H1 (cell line): Measurements from ENCODE around the gene MCHR2.

Source experiments
- CHD2 ChIP-seq: IDR thresholded peaks from 2 replicates; pipeline ENCODE4 v1.6.1; 2012; ENCODE audit warnings: low read length, improper control_type of control experiment
- CTCF ChIP-seq, 3 experiments: IDR thresholded peaks; 1 replicate in 2 of 3; 2 replicates in 1 of 3; pipeline versions ENCODE4 v1.5.1 to v1.6.1; 2011; ENCODE audit warnings: low read length in 3 of 3, mild to moderate bottlenecking in 3 of 3, inconsistent platforms in 2 of 3, low read depth in 1 of 3, moderate library complexity in 1 of 3; ENCODE audit not compliant: insufficient read depth in 1 of 3; ENCODE audit errors: control extremely low read depth in 1 of 3
- EZH2 ChIP-seq: fragments of 200-600 bp; sonication (generic); IDR thresholded peaks from 2 replicates; pipeline ENCODE4 v1.7.1; 2012; ENCODE audit warnings: low read depth, mild to moderate bottlenecking, moderate library complexity, low read length, inconsistent platforms; ENCODE audit not compliant: severe bottlenecking
- GABPA ChIP-seq: IDR thresholded peaks from 2 replicates; pipeline ENCODE4 v1.6.1; 2011; ENCODE audit warnings: mild to moderate bottlenecking, low read length, moderate library complexity, borderline replicate concordance; ENCODE audit not compliant: insufficient read depth
- GTF2F1 ChIP-seq: IDR thresholded peaks from 2 replicates; pipeline ENCODE4 v1.6.1; 2012; ENCODE audit warnings: low read depth, low read length, improper control_type of control experiment, borderline replicate concordance
- POLR2A ChIP-seq, 2 experiments: IDR thresholded peaks; 1 replicate in 1 of 2; 2 replicates in 1 of 2; pipeline ENCODE4 v1.6.1; 2011; ENCODE audit warnings: low read depth in 2 of 2, low read length in 2 of 2, mild to moderate bottlenecking in 2 of 2; ENCODE audit errors: control extremely low read depth in 1 of 2
- POLR2AphosphoS5 ChIP-seq: IDR thresholded peaks from 2 replicates; pipeline ENCODE4 v1.6.1; 2011; ENCODE audit warnings: low read depth, low read length
- SAP30 ChIP-seq: fragments of 300-600 bp; sonication (generic); IDR thresholded peaks from 2 replicates; pipeline ENCODE4 v1.7.1; 2012; ENCODE audit warnings: low read length, moderate library complexity, mild to moderate bottlenecking, inconsistent platforms; ENCODE audit not compliant: insufficient read depth, insufficient replicate concordance
- SRF ChIP-seq: IDR thresholded peaks from 2 replicates; pipeline ENCODE4 v1.6.1; 2011; ENCODE audit warnings: mild to moderate bottlenecking, low read depth, low read length, moderate library complexity
- YY1 ChIP-seq: IDR thresholded peaks from 2 replicates; pipeline ENCODE4 v1.6.1; 2011; ENCODE audit warnings: low read depth, mild to moderate bottlenecking, low read length
- ZNF274 ChIP-seq: IDR thresholded peaks from 2 replicates; pipeline ENCODE4 v1.7.0; 2012; ENCODE audit warnings: low read length, borderline replicate concordance; ENCODE audit errors: extremely low read depth
- TF ChIP-seq, protein P1 (sequence below): IDR thresholded peaks from 2 replicates; pipeline ENCODE4 v1.6.1; 2011; ENCODE audit warnings: low read depth, mild to moderate bottlenecking, low read length; ENCODE audit not compliant: insufficient read depth

- TF ChIP-seq YY1: no peak
- TF ChIP-seq CTCF (IDR thresholded peaks at IDR 0.05; ENCODE audit: control extremely low read depth in 1 of 3, insufficient read depth in 1 of 3, low read depth in 1 of 3, low read length in 3 of 3): no peak
- no peak for TF ChIP-seq POLR2A (IDR thresholded peaks at IDR 0.05; ENCODE audit: control extremely low read depth in 1 of 2, low read depth in 2 of 2, low read length in 2 of 2)
- TF ChIP-seq ZNF274: no peak
- no peak for TF ChIP-seq EZH2
- no peak for TF ChIP-seq CHD2
- no peak for TF ChIP-seq SRF
- TF ChIP-seq, protein P1, sequence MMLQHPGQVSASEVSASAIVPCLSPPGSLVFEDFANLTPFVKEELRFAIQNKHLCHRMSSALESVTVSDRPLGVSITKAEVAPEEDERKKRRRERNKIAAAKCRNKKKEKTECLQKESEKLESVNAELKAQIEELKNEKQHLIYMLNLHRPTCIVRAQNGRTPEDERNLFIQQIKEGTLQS: no peak
- no peak for TF ChIP-seq POLR2AphosphoS5
- no peak for TF ChIP-seq SAP30
- TF ChIP-seq GTF2F1: no peak
- TF ChIP-seq GABPA: no peak
These were observed 884 bp downstream of the MCHR2 start for GRCh38 chr6:99993146-99993532.
